ENCODE data around the gene SCUBE1. TPM values are rescaled to one million over a fixed set of nuclear protein-coding genes. Genes with fewer than 3 reads are reported as not detected.

SCUBE1 gene
- total RNA-seq, 1 experiment from 2014 or later, result 3.9 TPM

DNA sequence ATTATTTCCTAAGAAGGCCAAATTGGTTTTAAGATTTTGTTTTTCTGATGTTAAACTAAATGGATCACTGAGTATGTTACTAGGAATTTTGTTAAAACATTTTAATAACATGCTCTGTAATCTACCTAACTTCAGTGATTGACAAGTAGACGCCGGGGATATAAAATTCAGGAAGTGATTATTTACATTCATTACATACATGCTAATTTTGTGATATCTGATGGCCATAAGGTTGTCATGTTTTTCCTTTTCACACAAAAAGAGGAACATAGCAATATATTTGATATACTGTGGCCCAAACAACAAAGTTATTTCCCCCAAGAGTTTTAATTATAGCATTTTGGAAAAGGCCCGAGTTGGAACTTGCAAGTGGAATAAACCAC, 12.1 kb downstream of the SCUBE1 start:
- CTCF ChIA-PET, result no interaction called here

More for the DNA sequence above, 12.1 kb downstream of the SCUBE1 start:
- ATAC-seq (no peak), DNase-seq (ENCODE audit: low read depth, low spot score) (no peak)
- Histone ChIP-seq H3K4me1 (ENCODE audit: control insufficient read depth in 1 of 2, insufficient read depth in 2 of 2, low read length in 2 of 2) (no peaks in the 10 kb centered on the region), H4K20me1 (ENCODE audit: insufficient read depth) (no peaks in the 10 kb centered on the region), H3K9me2 (ENCODE audit: insufficient read depth) (no peaks in the 10 kb centered on the region), H3K27me3 (ENCODE audit: insufficient read depth, low read length) (no peaks in the 10 kb centered on the region), H3K27ac (ENCODE audit: low read depth, low read length) (no peak overlapping the region), H3K9me3 (ENCODE audit: control insufficient read depth in 1 of 2, insufficient read depth in 1 of 2, low read depth in 1 of 2, low read length in 2 of 2) (no peaks in the 10 kb centered on the region), H3K4me2 (ENCODE audit: low read length) (no peak overlapping the region), H3K4me3 (replicated peaks in 1 of 2; ENCODE audit: low read depth in 1 of 2, low read length in 2 of 2) (no peak overlapping the region), H3K79me2 (ENCODE audit: insufficient read depth, low read length) (no peaks in the 10 kb centered on the region), H2AFZ (ENCODE audit: low read depth, low read length, poor library complexity, severe bottlenecking) (no peak overlapping the region), H3K9ac (ENCODE audit: low read length) (no peak overlapping the region), H3K36me3 (ENCODE audit: control insufficient read depth in 1 of 2, insufficient read depth in 2 of 2, low read length in 2 of 2) (no peaks in the 10 kb centered on the region)
- intact Hi-C loops (cut with micrococcal nuclease), result no loop called here
- no TSS peak for BruUV-seq (replicated peaks)
- TF ChIP-seq, protein P1, sequence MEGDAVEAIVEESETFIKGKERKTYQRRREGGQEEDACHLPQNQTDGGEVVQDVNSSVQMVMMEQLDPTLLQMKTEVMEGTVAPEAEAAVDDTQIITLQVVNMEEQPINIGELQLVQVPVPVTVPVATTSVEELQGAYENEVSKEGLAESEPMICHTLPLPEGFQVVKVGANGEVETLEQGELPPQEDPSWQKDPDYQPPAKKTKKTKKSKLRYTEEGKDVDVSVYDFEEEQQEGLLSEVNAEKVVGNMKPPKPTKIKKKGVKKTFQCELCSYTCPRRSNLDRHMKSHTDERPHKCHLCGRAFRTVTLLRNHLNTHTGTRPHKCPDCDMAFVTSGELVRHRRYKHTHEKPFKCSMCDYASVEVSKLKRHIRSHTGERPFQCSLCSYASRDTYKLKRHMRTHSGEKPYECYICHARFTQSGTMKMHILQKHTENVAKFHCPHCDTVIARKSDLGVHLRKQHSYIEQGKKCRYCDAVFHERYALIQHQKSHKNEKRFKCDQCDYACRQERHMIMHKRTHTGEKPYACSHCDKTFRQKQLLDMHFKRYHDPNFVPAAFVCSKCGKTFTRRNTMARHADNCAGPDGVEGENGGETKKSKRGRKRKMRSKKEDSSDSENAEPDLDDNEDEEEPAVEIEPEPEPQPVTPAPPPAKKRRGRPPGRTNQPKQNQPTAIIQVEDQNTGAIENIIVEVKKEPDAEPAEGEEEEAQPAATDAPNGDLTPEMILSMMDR (IDR thresholded peaks at IDR 0.05 in 2 of 3, conservative IDR thresholded peaks at IDR 0.05 in 1 of 3; ENCODE audit: borderline replicate concordance in 1 of 3, insufficient read depth in 1 of 3, low read depth in 2 of 3, low read length in 2 of 3), result no peak
- no peak for TF ChIP-seq FOSL1 (IDR thresholded peaks at IDR 0.05; ENCODE audit: low read depth)
- no peak for TF ChIP-seq YY1 (IDR thresholded peaks at IDR 0.05; ENCODE audit: extremely low read depth, insufficient replicate concordance, low read depth, low read length)
- no peak for TF ChIP-seq EZH2phosphoT487 (IDR thresholded peaks at IDR 0.05; ENCODE audit: borderline replicate concordance)
- no peak for TF ChIP-seq POLR2A (IDR thresholded peaks at IDR 0.05; ENCODE audit: borderline replicate concordance, extremely low read depth, insufficient read depth, insufficient read length)
- no peak for TF ChIP-seq ZNF274 (IDR thresholded peaks at IDR 0.05; ENCODE audit: low read depth, low read length)
- TF ChIP-seq, protein P2, sequence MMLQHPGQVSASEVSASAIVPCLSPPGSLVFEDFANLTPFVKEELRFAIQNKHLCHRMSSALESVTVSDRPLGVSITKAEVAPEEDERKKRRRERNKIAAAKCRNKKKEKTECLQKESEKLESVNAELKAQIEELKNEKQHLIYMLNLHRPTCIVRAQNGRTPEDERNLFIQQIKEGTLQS (IDR thresholded peaks at IDR 0.05), result no peak
- TF ChIP-seq, protein P3, sequence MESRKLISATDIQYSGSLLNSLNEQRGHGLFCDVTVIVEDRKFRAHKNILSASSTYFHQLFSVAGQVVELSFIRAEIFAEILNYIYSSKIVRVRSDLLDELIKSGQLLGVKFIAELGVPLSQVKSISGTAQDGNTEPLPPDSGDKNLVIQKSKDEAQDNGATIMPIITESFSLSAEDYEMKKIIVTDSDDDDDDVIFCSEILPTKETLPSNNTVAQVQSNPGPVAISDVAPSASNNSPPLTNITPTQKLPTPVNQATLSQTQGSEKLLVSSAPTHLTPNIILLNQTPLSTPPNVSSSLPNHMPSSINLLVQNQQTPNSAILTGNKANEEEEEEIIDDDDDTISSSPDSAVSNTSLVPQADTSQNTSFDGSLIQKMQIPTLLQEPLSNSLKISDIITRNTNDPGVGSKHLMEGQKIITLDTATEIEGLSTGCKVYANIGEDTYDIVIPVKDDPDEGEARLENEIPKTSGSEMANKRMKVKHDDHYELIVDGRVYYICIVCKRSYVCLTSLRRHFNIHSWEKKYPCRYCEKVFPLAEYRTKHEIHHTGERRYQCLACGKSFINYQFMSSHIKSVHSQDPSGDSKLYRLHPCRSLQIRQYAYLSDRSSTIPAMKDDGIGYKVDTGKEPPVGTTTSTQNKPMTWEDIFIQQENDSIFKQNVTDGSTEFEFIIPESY (IDR thresholded peaks at IDR 0.05; ENCODE audit: extremely low read depth, insufficient replicate concordance, low read length), result no peak
- no peak for TF ChIP-seq CBX3 (IDR thresholded peaks at IDR 0.05; ENCODE audit: low read depth)
- no peak for TF ChIP-seq EZH2 (IDR thresholded peaks at IDR 0.05)
- no peak for TF ChIP-seq ELF1 (IDR thresholded peaks at IDR 0.05; ENCODE audit: borderline replicate concordance, low read depth)
- TF ChIP-seq, protein P4, sequence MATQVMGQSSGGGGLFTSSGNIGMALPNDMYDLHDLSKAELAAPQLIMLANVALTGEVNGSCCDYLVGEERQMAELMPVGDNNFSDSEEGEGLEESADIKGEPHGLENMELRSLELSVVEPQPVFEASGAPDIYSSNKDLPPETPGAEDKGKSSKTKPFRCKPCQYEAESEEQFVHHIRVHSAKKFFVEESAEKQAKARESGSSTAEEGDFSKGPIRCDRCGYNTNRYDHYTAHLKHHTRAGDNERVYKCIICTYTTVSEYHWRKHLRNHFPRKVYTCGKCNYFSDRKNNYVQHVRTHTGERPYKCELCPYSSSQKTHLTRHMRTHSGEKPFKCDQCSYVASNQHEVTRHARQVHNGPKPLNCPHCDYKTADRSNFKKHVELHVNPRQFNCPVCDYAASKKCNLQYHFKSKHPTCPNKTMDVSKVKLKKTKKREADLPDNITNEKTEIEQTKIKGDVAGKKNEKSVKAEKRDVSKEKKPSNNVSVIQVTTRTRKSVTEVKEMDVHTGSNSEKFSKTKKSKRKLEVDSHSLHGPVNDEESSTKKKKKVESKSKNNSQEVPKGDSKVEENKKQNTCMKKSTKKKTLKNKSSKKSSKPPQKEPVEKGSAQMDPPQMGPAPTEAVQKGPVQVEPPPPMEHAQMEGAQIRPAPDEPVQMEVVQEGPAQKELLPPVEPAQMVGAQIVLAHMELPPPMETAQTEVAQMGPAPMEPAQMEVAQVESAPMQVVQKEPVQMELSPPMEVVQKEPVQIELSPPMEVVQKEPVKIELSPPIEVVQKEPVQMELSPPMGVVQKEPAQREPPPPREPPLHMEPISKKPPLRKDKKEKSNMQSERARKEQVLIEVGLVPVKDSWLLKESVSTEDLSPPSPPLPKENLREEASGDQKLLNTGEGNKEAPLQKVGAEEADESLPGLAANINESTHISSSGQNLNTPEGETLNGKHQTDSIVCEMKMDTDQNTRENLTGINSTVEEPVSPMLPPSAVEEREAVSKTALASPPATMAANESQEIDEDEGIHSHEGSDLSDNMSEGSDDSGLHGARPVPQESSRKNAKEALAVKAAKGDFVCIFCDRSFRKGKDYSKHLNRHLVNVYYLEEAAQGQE (IDR thresholded peaks at IDR 0.05; ENCODE audit: low read depth), result no peak
- no peak for TF ChIP-seq JUND (IDR thresholded peaks at IDR 0.05)
- no peak for TF ChIP-seq SRF (IDR thresholded peaks at IDR 0.05; ENCODE audit: low read depth)
- no peak for TF ChIP-seq SIN3A (IDR thresholded peaks at IDR 0.05; ENCODE audit: low read depth)
- TF ChIP-seq EGR1 (IDR thresholded peaks at IDR 0.05; ENCODE audit: low read depth), result no peak
- TF ChIP-seq POLR2AphosphoS5 (IDR thresholded peaks at IDR 0.05; ENCODE audit: low read depth, low read length), result no peak
- TF ChIP-seq, protein P5, sequence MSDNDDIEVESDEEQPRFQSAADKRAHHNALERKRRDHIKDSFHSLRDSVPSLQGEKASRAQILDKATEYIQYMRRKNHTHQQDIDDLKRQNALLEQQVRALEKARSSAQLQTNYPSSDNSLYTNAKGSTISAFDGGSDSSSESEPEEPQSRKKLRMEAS (IDR thresholded peaks at IDR 0.05), result no peak
- POLR2A ChIA-PET, result no interaction called here
- RAD21 ChIA-PET (ENCODE audit: low non-redundant PET in 1 of 2, low total read pairs in 2 of 2, uncharacterized antibody in 2 of 2, unreplicated experiment in 2 of 2), result no interaction called here

Data from HCT116 (cell line).